BLaER1 treated with 17β-estradiol and CSF1 and Interleukin-3, amounts not matched to agents 10 nM and 100 nM (cell line): Measurements from ENCODE around the gene SELENOO.

ENCODE experiments used
- H3K27ac ChIP-seq, 11 experiments: shearing (Covaris generic); formaldehyde crosslinking; 2 replicates each; pipeline ENCODE4 v1.8.1; 2022
- H3K27me3 ChIP-seq, 11 experiments: shearing (Covaris generic); formaldehyde crosslinking; 2 replicates each; pipeline ENCODE4 v1.8.1; 2022
- H3K36me3 ChIP-seq, 11 experiments: shearing (Covaris generic); formaldehyde crosslinking; 2 replicates each; pipeline ENCODE4 v1.8.1; 2022
- H3K4me1 ChIP-seq, 10 experiments: shearing (Covaris generic); formaldehyde crosslinking; 2 replicates each; pipeline ENCODE4 v1.8.1; 2022
- H3K4me2 ChIP-seq, 11 experiments: shearing (Covaris generic); formaldehyde crosslinking; 2 replicates each; pipeline ENCODE4 v1.8.1; 2022
- H3K4me3 ChIP-seq, 10 experiments: shearing (Covaris generic); formaldehyde crosslinking; 2 replicates each; pipeline ENCODE4 v1.8.1; 2022
- H3K9ac ChIP-seq, 11 experiments: shearing (Covaris generic); formaldehyde crosslinking; 2 replicates each; pipeline ENCODE4 v1.8.1; 2022
- H3K9me3 ChIP-seq, 11 experiments: shearing (Covaris generic); formaldehyde crosslinking; replicated peaks in 1 of 11; 2 replicates each; pipeline ENCODE4 v1.8.1; 2022
- H4K20me1 ChIP-seq, 11 experiments: shearing (Covaris generic); formaldehyde crosslinking; 2 replicates each; pipeline ENCODE4 v1.8.1; 2022
- Cebpa-rat ChIP-seq, 11 experiments: shearing (Covaris generic); IDR thresholded peaks; 2 replicates each; pipeline ENCODE4 v1.8.1; 2022

Gene SELENOO

DNA sequence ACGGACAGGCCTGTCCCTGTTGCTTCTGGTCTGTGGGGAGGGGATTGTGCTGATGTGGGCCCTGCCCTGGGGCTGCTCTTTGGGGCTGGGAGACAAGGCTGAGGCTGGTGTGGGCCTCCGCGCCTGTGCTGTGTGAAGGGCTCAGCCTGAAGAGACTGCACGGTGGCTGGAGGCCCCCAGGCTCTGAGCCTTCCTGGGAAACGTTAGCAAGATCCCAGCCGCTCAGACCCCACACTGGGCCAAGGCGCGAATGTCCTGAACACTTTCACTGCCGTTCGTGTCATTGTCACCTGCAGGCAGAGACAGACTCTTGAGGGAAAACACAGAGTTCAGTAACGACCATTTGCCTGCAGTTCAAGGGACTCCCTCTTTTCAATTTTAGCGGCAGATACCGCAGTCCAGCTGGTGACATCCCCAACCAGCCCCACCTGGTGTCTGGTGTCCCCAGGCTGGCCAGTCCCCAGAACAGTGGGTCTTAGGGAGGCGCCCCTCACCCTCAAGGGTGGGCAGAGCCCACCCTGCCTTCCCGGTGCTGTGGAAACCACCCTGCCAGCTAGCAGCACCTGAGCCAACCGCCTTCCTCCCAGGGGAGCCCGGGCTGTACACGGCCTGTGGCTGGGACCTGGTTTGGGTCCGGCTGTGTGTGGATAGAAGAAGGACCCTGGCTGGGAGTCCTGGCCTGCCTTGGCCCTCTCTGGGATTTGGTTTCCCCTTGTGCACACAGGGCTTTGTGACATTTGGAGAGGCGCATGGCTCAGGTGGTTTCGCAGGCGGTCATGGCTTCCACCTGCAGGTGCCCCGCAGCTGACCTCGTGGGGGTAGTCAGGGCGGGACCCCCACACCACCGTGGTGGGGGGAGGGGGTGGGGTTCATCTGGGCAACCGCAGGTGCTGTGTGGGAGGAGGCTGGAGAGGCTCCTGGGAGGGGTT is 24.6 kb upstream of the SELENOO start:
- H3K9ac ChIP-seq, result 0 out of 22 replicates have a peak overlapping the region, but pooled peaks of 1 of the 11 experiments have one; percentile 30
- H3K4me3 ChIP-seq, result no peak overlapping the region
- no peaks in the 10 kb centered on the region for H3K9me3 ChIP-seq
- peaks cover 0 to 82% (median 20%) of the 10 kb centered on the region in 11 experiments; a peak in 15 of 22 replicates for H4K20me1 ChIP-seq
- TF ChIP-seq Cebpa-rat (IDR thresholded peaks at IDR 0.05), result no peak
- H3K4me2 ChIP-seq, result peak overlapping the region in 8 of 11 experiments; percentile 48 to 79 (median 68); a peak in 16 of 22 replicates
- peaks cover 27 to 90% (median 78%) of the 10 kb centered on the region in 10 experiments for H3K4me1 ChIP-seq
- no peaks in the 10 kb centered on the region for H3K36me3 ChIP-seq
- no peak overlapping the region for H3K27ac ChIP-seq
- H3K27me3 ChIP-seq, result peaks cover 11 to 46% (median 25%) of the 10 kb centered on the region in 11 experiments

DNA sequence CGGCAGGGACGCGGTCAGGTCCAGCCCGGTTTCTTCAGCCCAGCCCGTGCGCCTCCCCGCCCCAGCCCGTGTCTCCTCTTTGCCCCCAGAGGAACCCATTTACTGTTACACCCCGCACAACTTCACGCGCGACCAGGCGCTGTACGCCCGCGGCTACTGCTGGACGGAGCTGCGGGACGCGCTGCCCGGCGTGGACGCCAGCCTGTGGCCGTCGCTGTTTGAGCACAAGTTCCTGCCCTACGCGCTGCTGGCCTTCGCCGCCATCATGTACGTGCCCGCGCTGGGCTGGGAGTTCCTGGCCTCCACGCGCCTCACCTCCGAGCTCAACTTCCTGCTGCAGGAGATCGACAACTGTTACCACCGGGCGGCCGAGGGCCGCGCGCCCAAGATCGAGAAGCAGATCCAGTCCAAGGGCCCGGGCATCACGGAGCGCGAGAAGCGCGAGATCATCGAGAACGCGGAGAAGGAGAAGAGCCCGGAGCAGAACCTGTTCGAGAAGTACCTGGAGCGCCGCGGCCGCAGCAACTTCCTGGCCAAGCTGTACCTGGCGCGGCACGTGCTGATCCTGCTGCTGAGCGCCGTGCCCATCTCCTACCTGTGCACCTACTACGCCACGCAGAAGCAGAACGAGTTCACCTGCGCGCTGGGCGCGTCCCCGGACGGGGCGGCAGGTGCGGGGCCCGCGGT is 23.8 kb upstream of the SELENOO start:
- Histone ChIP-seq H3K9ac (no peak overlapping the region), H3K4me2 (peak overlapping the region in 8 of 11 experiments; percentile 48 to 79 (median 68); a peak in 17 of 22 replicates), H3K27me3 (peaks cover 3 to 38% (median 17%) of the 10 kb centered on the region in 11 experiments), H3K27ac (no peak overlapping the region), H3K4me3 (no peak overlapping the region), H3K9me3 (no peaks in the 10 kb centered on the region), H4K20me1 (peaks cover 0 to 74% (median 16%) of the 10 kb centered on the region in 11 experiments; a peak in 15 of 22 replicates), H3K4me1 (peaks cover 27 to 84% (median 72%) of the 10 kb centered on the region in 10 experiments), H3K36me3 (no peaks in the 10 kb centered on the region)
- no peak for TF ChIP-seq Cebpa-rat (IDR thresholded peaks at IDR 0.05)

DNA sequence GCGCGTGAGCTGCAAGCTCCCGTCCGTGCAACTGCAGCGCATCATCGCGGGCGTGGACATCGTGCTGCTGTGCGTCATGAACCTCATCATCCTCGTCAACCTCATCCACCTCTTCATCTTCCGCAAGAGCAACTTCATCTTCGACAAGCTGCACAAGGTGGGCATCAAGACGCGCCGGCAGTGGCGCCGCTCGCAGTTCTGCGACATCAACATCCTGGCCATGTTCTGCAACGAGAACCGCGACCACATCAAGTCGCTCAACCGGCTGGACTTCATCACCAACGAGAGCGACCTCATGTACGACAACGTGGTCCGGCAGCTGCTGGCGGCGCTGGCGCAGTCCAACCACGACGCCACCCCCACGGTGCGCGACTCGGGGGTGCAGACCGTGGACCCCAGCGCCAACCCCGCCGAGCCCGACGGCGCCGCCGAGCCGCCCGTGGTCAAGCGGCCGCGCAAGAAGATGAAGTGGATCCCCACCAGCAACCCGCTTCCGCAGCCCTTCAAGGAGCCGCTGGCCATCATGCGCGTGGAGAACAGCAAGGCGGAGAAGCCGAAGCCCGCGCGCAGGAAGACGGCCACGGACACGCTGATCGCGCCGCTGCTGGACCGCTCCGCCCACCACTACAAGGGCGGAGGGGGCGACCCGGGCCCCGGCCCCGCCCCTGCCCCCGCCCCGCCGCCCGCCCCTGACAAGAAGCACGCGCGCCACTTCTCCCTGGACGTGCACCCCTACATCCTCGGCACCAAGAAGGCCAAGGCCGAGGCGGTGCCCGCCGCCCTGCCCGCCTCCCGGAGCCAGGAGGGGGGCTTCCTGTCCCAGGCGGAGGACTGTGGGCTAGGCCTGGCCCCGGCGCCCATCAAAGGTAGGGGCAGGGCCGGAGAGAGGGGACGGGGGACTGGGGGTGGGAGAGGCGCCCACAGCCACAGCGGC is 23.0 kb upstream of the SELENOO start:
- TF ChIP-seq Cebpa-rat (IDR thresholded peaks at IDR 0.05), result no peak
- Histone ChIP-seq H3K4me1 (peaks cover 19 to 81% (median 66%) of the 10 kb centered on the region in 10 experiments), H3K4me2 (peak overlapping the region in 9 of 11 experiments; percentile 15 to 89 (median 87); a peak in 15 of 22 replicates)

DNA sequence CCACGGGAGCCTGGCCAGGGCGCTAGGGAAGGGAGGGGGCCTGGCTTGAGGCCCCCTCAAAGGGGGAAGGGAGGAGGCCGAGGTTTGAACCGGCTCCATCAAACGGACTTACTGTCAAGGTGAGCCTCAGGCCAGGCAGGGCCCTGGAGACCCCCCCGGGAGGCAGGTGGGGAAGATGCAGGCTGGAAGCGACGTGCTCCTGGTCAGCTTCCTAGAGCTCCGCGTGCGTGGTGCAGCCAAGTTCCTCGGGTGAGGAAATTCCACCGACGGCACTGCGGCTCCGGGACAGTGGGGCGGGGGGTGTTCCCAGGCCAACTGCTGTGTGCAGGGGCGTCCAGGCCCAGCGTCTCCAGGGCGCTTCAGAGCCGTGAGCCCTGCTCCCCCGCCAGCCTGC is 22.3 kb upstream of the SELENOO start:
- peaks cover 13 to 78% (median 59%) of the 10 kb centered on the region in 10 experiments for H3K4me1 ChIP-seq
- H3K36me3 ChIP-seq, result no peaks in the 10 kb centered on the region
- no peaks in the 10 kb centered on the region for H3K9me3 ChIP-seq
- peak overlapping the region in 9 of 11 experiments; percentile 15 to 89 (median 87); a peak in 15 of 22 replicates for H3K4me2 ChIP-seq
- no peak for TF ChIP-seq Cebpa-rat (IDR thresholded peaks at IDR 0.05)
- 0 out of 22 replicates have a peak overlapping the region, but pooled peaks of 1 of the 11 experiments have one; percentile 7 for H3K9ac ChIP-seq
- H3K4me3 ChIP-seq, result no peak overlapping the region
- H4K20me1 ChIP-seq, result peaks cover 0 to 67% (median 14%) of the 10 kb centered on the region in 11 experiments; a peak in 14 of 22 replicates
- H3K27me3 ChIP-seq, result peaks cover 0 to 33% (median 15%) of the 10 kb centered on the region in 11 experiments; a peak in 16 of 22 replicates
- H3K27ac ChIP-seq, result no peak overlapping the region

More for the DNA sequence above, 23.0 kb upstream of the SELENOO start:
- H3K27me3 ChIP-seq, result peaks cover 0 to 33% (median 11%) of the 10 kb centered on the region in 11 experiments; a peak in 15 of 22 replicates
- no peak overlapping the region for H3K9ac ChIP-seq
- H4K20me1 ChIP-seq, result peaks cover 0 to 72% (median 16%) of the 10 kb centered on the region in 11 experiments; a peak in 14 of 22 replicates
- H3K36me3 ChIP-seq, result no peaks in the 10 kb centered on the region
- no peaks in the 10 kb centered on the region for H3K9me3 ChIP-seq
- no peak overlapping the region for H3K27ac ChIP-seq
- H3K4me3 ChIP-seq, result no peak overlapping the region

DNA sequence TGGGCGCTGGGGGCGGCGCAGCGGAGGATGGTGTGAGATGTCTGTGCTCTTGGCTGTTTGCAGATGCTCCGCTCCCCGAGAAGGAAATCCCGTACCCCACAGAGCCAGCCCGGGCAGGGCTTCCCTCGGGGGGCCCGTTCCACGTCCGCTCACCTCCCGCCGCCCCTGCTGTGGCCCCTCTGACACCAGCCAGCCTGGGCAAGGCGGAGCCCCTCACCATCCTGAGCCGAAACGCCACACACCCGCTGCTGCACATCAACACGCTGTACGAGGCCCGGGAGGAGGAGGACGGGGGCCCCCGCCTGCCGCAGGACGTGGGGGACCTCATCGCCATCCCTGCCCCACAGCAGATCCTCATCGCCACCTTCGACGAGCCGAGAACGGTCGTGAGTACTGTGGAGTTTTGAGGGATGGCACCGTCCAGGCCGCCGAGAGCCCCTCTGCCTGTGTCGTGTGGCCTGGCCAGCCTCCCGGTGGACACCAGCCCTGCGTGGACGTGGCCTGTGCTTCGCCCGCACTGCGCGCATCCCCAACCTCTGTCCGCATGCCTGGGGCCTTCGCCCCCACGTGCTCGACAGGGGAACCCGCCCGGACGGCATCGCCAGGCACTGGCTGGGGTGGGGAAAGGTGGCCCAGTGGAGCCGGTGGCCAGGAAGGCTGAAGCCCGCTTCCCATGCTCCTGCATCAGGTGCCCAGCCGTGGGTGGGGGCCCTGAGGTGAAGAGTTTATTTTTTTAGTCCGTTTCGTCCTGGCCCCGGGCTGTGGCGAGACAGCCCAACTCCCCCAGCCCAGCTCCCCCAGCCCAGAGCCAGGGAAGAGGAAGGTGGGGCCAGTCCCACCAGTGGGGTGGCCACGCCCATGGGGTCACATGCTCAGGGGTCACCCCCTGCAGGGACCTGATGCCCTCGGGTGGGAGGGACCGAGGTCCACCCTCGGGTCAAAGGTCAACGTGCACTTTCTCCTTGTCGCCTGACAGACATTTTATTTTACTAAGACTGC is 21.6 kb upstream of the SELENOO start:
- Histone ChIP-seq H3K4me2 (peak overlapping the region in 10 of 11 experiments; percentile 26 to 89 (median 85); a peak in 19 of 22 replicates), H3K36me3 (no peaks in the 10 kb centered on the region), H3K9ac (0 out of 22 replicates have a peak overlapping the region, but pooled peaks of 1 of the 11 experiments have one; percentile 7), H3K9me3 (no peaks in the 10 kb centered on the region), H4K20me1 (peaks cover 0 to 60% (median 9%) of the 10 kb centered on the region in 11 experiments; a peak in 10 of 22 replicates), H3K4me1 (peaks cover 14 to 78% (median 58%) of the 10 kb centered on the region in 10 experiments), H3K27ac (no peak overlapping the region), H3K4me3 (no peak overlapping the region), H3K27me3 (peaks cover 6 to 35% (median 22%) of the 10 kb centered on the region in 11 experiments)
- no peak for TF ChIP-seq Cebpa-rat (IDR thresholded peaks at IDR 0.05)

DNA sequence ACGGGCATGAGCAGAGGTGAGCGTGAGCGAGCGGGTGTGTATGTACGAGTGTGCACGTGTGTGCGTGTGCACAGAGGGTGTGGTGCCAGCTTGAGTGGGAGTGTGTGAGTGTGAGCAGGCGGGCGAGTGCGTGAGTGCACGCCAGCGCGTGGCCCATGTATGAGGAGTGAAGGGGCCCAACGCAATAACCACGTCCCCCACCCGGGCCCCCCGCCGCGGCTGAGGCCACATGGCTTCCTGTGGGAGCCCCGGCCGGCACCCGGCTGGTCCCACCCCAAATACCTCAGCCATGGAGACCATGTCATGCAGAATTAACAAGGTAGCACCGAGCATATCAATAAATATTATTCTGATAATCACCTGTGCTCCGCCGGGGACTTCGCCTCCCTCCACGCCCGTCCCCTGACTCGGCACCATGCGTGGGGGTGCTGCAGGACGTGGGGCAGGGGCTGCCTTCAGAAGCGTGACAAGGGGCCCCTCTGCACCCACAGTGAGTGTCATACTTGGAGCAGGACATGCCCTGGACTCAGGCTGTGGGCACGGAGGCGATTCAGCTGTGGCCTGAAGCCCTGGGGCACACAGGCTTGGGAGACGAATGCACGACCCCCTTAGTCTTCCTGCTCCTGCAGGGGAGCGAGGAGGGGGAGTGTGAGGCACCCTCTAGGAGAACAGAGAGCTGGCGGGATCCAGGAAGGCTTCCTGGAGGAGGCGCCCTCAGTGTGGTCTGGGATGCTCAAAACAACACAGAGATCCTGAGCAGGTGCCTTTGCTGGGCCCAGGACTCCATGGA is 20.7 kb upstream of the SELENOO start:
- peaks cover 0 to 50% (median 5%) of the 10 kb centered on the region in 11 experiments; a peak in 9 of 22 replicates for H4K20me1 ChIP-seq
- H3K4me1 ChIP-seq, result peaks cover 23 to 87% (median 67%) of the 10 kb centered on the region in 10 experiments
- H3K36me3 ChIP-seq, result no peaks in the 10 kb centered on the region
- no peak overlapping the region for H3K27ac ChIP-seq
- no peaks in the 10 kb centered on the region for H3K9me3 ChIP-seq
- peak overlapping the region; percentile 26 to 89 (median 83); a peak in 20 of 22 replicates for H3K4me2 ChIP-seq
- H3K27me3 ChIP-seq, result peaks cover 15 to 45% (median 31%) of the 10 kb centered on the region in 11 experiments
- H3K9ac ChIP-seq, result 0 out of 22 replicates have a peak overlapping the region, but pooled peaks of 1 of the 11 experiments have one; percentile 37
- TF ChIP-seq Cebpa-rat (IDR thresholded peaks at IDR 0.05), result no peak
- no peak overlapping the region for H3K4me3 ChIP-seq
